Right lobe of liver (tissue), 6 donors: ENCODE results near the gene SYT15. TPM values are rescaled to one million over a fixed set of nuclear protein-coding genes. Genes with fewer than 3 reads are reported as not detected.
A peak's percentile ranks its signal among the peaks of the same experiment; 100 is the strongest.

Experiments used
- ATAC-seq, 4 donors: fragments of 200-7000 bp; cut with Tn5 transposase; one replicate each; pipeline ENCODE4 v1.9.1; 2020; ENCODE audit warnings: mild to moderate bottlenecking in 4 of 4, moderate library complexity in 4 of 4
- DNase-seq, 3 donors: peaks; one replicate each; pipeline ENCODE4 v3.0.0-alpha.2; 2020
- H3K27ac ChIP-seq, 3 donors: fragments of 200-600 bp; one replicate each; pipeline ENCODE4 v1.8.0; 2022
- H3K27me3 ChIP-seq, 2 donors: fragments of 200-600 bp; one replicate each; pipeline ENCODE4 v1.8.0; 2022
- H3K36me3 ChIP-seq, 4 donors: fragments of 200-600 bp; sonication (generic) in 1 of 4; one replicate each; pipeline versions ENCODE4 v1.5.1 to v1.8.0; 2017 to 2022; ENCODE audit warnings: control low read depth in 1 of 4
- H3K4me1 ChIP-seq, 4 donors: fragments of 200-600 bp; sonication (generic) in 1 of 4; one replicate each; pipeline versions ENCODE4 v1.5.1 to v1.8.0; 2017 to 2022; ENCODE audit warnings: control low read depth in 1 of 4
- H3K4me3 ChIP-seq, 3 donors: fragments of 200-600 bp; one replicate each; pipeline ENCODE4 v1.8.0; 2022
- H3K9me3 ChIP-seq, 4 donors: fragments of 200-600 bp; sonication (generic) in 1 of 4; one replicate each; pipeline versions ENCODE4 v1.5.1 to v1.8.0; 2017 to 2022; ENCODE audit warnings: control low read depth in 1 of 4
- CTCF ChIP-seq, 4 donors: fragments of 200-600 bp in 3 of 4; fragments of 450-650 bp in 1 of 4; IDR thresholded peaks; one replicate each; pipeline versions ENCODE4 v1.5.1 to v1.8.0; 2016 to 2022; ENCODE audit warnings: antibody characterized with exemption in 4 of 4, mild to moderate bottlenecking in 2 of 4
- POLR2A ChIP-seq: fragments of 450-650 bp; IDR thresholded peaks from one replicate; pipeline ENCODE4 v1.6.1; 2017; ENCODE audit warnings: antibody characterized with exemption, mild to moderate bottlenecking
- WGBS: methylation state at CpG from one replicate; pipeline ENCODE4 v1.1.6; 2018; ENCODE audit warnings: low coverage, low lambda C conversion rate; ENCODE audit not compliant: insufficient coverage; ENCODE audit errors: missing lambda C conversion rate; 5-methylcytosine and 5-hydroxymethylcytosine counted together
- intact Hi-C, 2 donors: fragments of 100-400 bp; cut with DNase I; formaldehyde crosslinking; loops; one replicate each; pipeline versions ENCODE4 v1.11.2 to v1.14.1; 2022
- total RNA-seq, 6 experiments: library from RNA; depleted of rRNA in 2 of 6; stranded (reverse); fragments of >200 nt in 2 of 6; fragmentation: NEBNext Ultra II Directional in 3 of 6; extraction: Animal tissue kit (Norgen Biotek cat#: 25700) in 3 of 6; gene quantifications; one replicate each; pipeline versions ENCODE4 v1.1.0 to v1.2.4, GENCODE V29; 2016 to 2023
- donor health status: DM: no; HTN: yes; CAD: no.
- donor health status: DM: no; HTN: no; CAD: no.
- donor health status: DM: no; HTN: no; CAD: no.
- donor health status: DM: no; HTN: yes; CAD: no.
- donor health status: DM: no; HTN: yes; CAD: no.

SYT15 gene
- total RNA-seq, 6 experiments from 2014 or later = 0.43 to 1.3 (median 0.82) TPM

- 79% methylated on average over 6 of the region's 6 CpGs for WGBS
- H3K4me1 ChIP-seq = no peaks in the 10 kb centered on the region
- no peaks in the 10 kb centered on the region for H3K9me3 ChIP-seq
- no peak overlapping the region for H3K27ac ChIP-seq
- no peak for TF ChIP-seq POLR2A
- no peak for TF ChIP-seq CTCF (IDR thresholded peaks at IDR 0.05)
- no peaks in the 10 kb centered on the region for H3K27me3 ChIP-seq
- no peaks in the 10 kb centered on the region for H3K36me3 ChIP-seq
- intact Hi-C loops = no loop called here
- H3K4me3 ChIP-seq = no peak overlapping the region
- ATAC-seq = no peak
- peak in 2 of 3 donors; percentile 11 to 37 for DNase-seq
Observed at GRCh38 chr10:46536171-46536570, 42.8 kb upstream of the SYT15 start.

GRCh38 chr10:46536781-46537180, 42.1 kb upstream of the SYT15 start:
- Histone ChIP-seq H3K9me3 (no peaks in the 10 kb centered on the region), H3K4me3 (no peak overlapping the region), H3K4me1 (no peaks in the 10 kb centered on the region), H3K27ac (no peak overlapping the region), H3K27me3 (no peaks in the 10 kb centered on the region), H3K36me3 (no peaks in the 10 kb centered on the region)
- TF ChIP-seq POLR2A (no peak), CTCF (IDR thresholded peaks at IDR 0.05) (no peak)
- intact Hi-C loops = no loop called here
- DNase-seq = peak in 2 of 3 donors; percentile 6 to 30
- WGBS = 67% methylated on average over 5 of the region's 5 CpGs
- ATAC-seq = peak in 1 of 4 donors; percentile 7

GRCh38 chr10:46537309-46537708, 41.6 kb upstream of the SYT15 start:
- Histone ChIP-seq H3K4me3 (no peak overlapping the region), H3K4me1 (no peaks in the 10 kb centered on the region), H3K27me3 (no peaks in the 10 kb centered on the region), H3K9me3 (no peaks in the 10 kb centered on the region), H3K36me3 (no peaks in the 10 kb centered on the region), H3K27ac (no peak overlapping the region)
- ATAC-seq = no peak
- no peak for TF ChIP-seq CTCF (IDR thresholded peaks at IDR 0.05)
- no peak for TF ChIP-seq POLR2A
- 57% methylated on average over 5 of the region's 5 CpGs for WGBS
- intact Hi-C loops = no loop called here
- peak in 1 of 3 donors; percentile 3 for DNase-seq

GRCh38 chr10:46538155-46538554, 40.8 kb upstream of the SYT15 start:
- intact Hi-C loops = no loop called here
- no peaks in the 10 kb centered on the region for H3K9me3 ChIP-seq
- DNase-seq = peak in 2 of 3 donors; percentile 5 to 26
- WGBS = 84% methylated on average over 5 of the region's 5 CpGs
- no peaks in the 10 kb centered on the region for H3K36me3 ChIP-seq
- no peak overlapping the region for H3K27ac ChIP-seq
- no peaks in the 10 kb centered on the region for H3K4me1 ChIP-seq
- no peak overlapping the region for H3K4me3 ChIP-seq
- TF ChIP-seq CTCF (IDR thresholded peaks at IDR 0.05) (no peak), POLR2A (no peak)
- no peak for ATAC-seq
- H3K27me3 ChIP-seq = no peaks in the 10 kb centered on the region
